Measurements from ENCODE around the gene DUS4L.

DNA sequence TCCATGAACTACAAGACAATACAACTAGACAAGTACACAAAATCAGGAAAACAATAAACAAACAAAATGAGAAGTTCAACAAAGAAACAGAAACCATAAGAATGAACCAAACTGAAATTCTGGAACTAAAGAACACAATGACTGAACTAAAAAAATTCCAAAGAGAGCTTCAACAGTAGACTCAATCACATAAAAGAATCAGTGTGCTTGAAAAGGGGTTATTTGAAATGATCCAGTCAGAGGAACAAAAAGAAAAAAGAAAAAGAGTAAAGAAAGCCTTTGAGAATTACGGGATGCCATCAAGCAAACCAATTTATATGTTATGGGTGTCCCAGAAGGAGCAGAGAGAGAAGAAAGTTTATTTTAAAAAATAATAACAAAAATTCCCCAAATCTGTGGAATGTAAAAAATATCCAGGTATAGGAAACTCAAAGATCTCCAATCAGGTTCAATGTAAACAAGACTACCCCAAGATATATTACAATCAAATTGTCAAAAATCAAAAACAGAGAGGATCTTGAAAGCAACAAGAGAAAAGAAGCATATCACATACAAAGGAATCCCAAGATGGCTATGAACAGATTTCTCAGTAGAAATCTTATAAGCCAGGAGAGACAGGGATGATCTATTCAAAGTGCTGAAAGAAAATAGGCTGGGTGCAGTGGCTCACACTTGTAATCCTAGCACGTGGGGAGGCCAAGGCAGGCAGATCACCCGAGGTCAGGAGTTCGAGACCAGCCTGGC lies 18.8 kb upstream of the DUS4L start:
- TF ChIP-seq, protein P1, sequence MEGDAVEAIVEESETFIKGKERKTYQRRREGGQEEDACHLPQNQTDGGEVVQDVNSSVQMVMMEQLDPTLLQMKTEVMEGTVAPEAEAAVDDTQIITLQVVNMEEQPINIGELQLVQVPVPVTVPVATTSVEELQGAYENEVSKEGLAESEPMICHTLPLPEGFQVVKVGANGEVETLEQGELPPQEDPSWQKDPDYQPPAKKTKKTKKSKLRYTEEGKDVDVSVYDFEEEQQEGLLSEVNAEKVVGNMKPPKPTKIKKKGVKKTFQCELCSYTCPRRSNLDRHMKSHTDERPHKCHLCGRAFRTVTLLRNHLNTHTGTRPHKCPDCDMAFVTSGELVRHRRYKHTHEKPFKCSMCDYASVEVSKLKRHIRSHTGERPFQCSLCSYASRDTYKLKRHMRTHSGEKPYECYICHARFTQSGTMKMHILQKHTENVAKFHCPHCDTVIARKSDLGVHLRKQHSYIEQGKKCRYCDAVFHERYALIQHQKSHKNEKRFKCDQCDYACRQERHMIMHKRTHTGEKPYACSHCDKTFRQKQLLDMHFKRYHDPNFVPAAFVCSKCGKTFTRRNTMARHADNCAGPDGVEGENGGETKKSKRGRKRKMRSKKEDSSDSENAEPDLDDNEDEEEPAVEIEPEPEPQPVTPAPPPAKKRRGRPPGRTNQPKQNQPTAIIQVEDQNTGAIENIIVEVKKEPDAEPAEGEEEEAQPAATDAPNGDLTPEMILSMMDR (IDR thresholded peaks at IDR 0.05), result no peak
- TF ChIP-seq POLR2A (IDR thresholded peaks at IDR 0.05), result no peak

Data from Peyer's patch (tissue), 4 donors.